Nephron (organoid): ENCODE results near the gene TTC13.

ENCODE experiments used
- H3K27ac Mint-ChIP-seq, 3 experiments: 2 replicates each; pipeline ENCODE4 v1.8.0; 2020; ENCODE audit warnings: mixed read lengths in 3 of 3, mild to moderate bottlenecking in 2 of 3, moderate library complexity in 1 of 3
- H3K27me3 Mint-ChIP-seq: 2 replicates; pipeline ENCODE4 v1.8.0; 2021; ENCODE audit warnings: low read depth, mild to moderate bottlenecking, moderate library complexity, mixed read lengths
- H3K36me3 Mint-ChIP-seq: 2 replicates; pipeline ENCODE4 v1.8.0; 2020; ENCODE audit warnings: low read depth, mixed read lengths
- H3K4me1 Mint-ChIP-seq: 2 replicates; pipeline ENCODE4 v1.8.0; 2020; ENCODE audit warnings: mixed read lengths
- H3K4me3 Mint-ChIP-seq, 3 experiments: 2 replicates each; pipeline ENCODE4 v1.8.0; 2020; ENCODE audit warnings: mild to moderate bottlenecking in 3 of 3, mixed read lengths in 3 of 3, moderate library complexity in 2 of 3
- H3K9me3 Mint-ChIP-seq: 2 replicates; pipeline ENCODE4 v1.8.0; 2020; ENCODE audit warnings: mixed read lengths
- TF ChIP-seq, protein P1 (sequence below), 3 experiments: fragments of 200-600 bp; sonication (generic); IDR thresholded peaks; one replicate each; pipeline ENCODE4 v1.5.0; 2021; ENCODE audit warnings: antibody characterized with exemption in 3 of 3; ENCODE audit not compliant: unreplicated experiment in 3 of 3

The TTC13 gene

DNA sequence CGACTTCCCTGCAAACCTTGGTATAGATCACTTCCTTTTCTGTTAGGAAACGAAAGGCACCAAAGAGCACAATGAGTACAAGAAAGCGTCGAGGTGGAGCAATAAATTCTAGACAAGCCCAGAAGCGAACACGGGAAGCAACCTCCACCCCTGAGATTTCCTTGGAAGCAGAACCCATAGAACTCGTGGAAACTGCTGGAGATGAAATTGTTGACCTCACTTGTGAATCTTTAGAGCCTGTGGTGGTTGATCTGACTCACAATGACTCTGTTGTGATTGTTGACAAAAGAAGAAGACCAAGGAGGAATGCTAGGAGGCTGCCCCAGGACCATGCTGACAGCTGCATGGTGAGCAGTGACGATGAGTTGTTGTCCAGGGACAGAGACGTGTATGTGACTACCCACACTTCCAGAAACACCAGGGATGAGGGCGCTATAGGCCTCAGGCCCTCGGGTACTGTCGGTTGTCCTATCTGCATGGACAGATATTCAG, 42.9 kb upstream of the TTC13 start:
- no peaks in the 10 kb centered on the region for H3K4me1 Mint-ChIP-seq
- no peak overlapping the region for H3K27ac Mint-ChIP-seq
- no peak overlapping the region for H3K4me3 Mint-ChIP-seq
- peaks cover 26% of the 10 kb centered on the region for H3K36me3 Mint-ChIP-seq
- H3K27me3 Mint-ChIP-seq: no peaks in the 10 kb centered on the region
- TF ChIP-seq, protein P1, sequence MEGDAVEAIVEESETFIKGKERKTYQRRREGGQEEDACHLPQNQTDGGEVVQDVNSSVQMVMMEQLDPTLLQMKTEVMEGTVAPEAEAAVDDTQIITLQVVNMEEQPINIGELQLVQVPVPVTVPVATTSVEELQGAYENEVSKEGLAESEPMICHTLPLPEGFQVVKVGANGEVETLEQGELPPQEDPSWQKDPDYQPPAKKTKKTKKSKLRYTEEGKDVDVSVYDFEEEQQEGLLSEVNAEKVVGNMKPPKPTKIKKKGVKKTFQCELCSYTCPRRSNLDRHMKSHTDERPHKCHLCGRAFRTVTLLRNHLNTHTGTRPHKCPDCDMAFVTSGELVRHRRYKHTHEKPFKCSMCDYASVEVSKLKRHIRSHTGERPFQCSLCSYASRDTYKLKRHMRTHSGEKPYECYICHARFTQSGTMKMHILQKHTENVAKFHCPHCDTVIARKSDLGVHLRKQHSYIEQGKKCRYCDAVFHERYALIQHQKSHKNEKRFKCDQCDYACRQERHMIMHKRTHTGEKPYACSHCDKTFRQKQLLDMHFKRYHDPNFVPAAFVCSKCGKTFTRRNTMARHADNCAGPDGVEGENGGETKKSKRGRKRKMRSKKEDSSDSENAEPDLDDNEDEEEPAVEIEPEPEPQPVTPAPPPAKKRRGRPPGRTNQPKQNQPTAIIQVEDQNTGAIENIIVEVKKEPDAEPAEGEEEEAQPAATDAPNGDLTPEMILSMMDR (IDR thresholded peaks at IDR 0.05; ENCODE audit: unreplicated experiment in 3 of 3): no peak
- H3K9me3 Mint-ChIP-seq: no peaks in the 10 kb centered on the region

DNA sequence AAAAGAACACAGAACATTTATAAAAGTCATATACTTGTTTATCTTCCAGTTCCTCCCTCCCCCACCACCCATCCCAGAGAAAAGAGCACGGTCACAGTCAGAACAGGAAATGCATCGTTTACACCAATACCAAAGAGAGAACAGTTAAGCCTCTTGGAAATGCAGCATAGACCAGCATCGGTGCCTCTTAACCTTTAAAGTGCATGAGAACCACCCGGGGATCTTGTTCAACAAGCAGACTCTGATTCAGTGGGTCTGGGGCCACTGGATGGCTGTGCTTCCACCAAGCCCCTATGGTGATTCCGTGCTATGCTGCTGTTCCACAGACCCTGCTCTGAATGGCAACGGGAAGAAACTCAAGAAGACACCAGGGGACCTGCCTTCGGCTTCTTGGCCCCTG, 42.2 kb upstream of the TTC13 start:
- H3K27me3 Mint-ChIP-seq: no peaks in the 10 kb centered on the region
- H3K36me3 Mint-ChIP-seq: peaks cover 26% of the 10 kb centered on the region
- H3K27ac Mint-ChIP-seq: no peak overlapping the region
- no peak overlapping the region for H3K4me3 Mint-ChIP-seq
- H3K4me1 Mint-ChIP-seq: no peaks in the 10 kb centered on the region
- H3K9me3 Mint-ChIP-seq: no peaks in the 10 kb centered on the region
- TF ChIP-seq, protein P1 (IDR thresholded peaks at IDR 0.05; ENCODE audit: unreplicated experiment in 3 of 3): no peak

DNA sequence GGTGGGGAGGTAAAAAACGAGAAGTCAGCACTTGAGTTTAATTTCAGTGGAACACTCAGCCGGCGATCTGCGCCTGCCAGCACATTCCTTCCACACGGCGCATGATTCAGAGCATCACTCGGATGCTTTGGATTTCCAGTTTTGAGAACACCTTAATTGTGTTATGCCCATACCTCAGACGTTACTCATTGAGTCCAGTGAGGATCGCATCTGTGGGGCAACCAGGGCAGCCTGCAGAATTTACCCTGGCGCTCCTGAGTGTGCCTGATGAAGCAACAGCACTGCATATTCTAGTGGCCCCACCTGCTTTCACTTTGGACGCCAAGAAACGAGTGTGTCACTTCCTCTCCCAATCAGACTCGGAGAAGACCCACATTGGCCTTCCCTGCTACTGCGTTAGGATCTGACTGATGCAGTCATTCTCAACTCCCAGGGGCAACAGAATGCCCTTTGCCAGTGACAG, 41.5 kb upstream of the TTC13 start:
- H3K9me3 Mint-ChIP-seq: no peaks in the 10 kb centered on the region
- no peaks in the 10 kb centered on the region for H3K4me1 Mint-ChIP-seq
- H3K4me3 Mint-ChIP-seq: no peak overlapping the region
- no peak overlapping the region for H3K27ac Mint-ChIP-seq
- H3K27me3 Mint-ChIP-seq: no peaks in the 10 kb centered on the region
- H3K36me3 Mint-ChIP-seq: peaks cover 26% of the 10 kb centered on the region
- TF ChIP-seq, protein P1 (IDR thresholded peaks at IDR 0.05; ENCODE audit: unreplicated experiment in 3 of 3): no peak

- Mint-ChIP-seq H3K27ac (no peak overlapping the region), H3K4me3 (no peak overlapping the region), H3K4me1 (no peaks in the 10 kb centered on the region), H3K9me3 (no peaks in the 10 kb centered on the region), H3K27me3 (no peaks in the 10 kb centered on the region), H3K36me3 (peaks cover 26% of the 10 kb centered on the region)
- TF ChIP-seq, protein P1 (IDR thresholded peaks at IDR 0.05; ENCODE audit: unreplicated experiment in 3 of 3): no peak
These were observed 41.0 kb upstream of the TTC13 start for GRCh38 chr1:231019711-231020110.

DNA sequence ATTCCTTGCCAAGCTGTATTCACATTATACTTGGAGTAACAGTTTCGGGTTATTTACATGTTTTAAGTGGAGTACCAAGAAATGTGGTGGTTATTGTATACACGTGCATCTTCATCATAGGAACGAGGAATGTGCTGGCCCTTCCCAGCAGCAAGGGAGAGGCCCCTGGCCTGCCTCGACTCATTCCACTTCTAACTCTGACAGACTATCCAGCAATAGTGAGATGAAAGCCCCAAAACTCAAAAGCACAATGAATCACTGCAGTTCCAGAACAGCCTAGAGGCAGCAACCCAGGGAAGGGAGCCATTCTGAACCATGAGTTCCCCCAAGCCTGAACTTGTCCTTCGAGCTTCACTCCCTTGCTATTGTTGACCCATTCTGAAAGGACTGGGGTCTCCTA, 38.3 kb upstream of the TTC13 start:
- TF ChIP-seq, protein P1 (IDR thresholded peaks at IDR 0.05; ENCODE audit: unreplicated experiment in 3 of 3): no peak
- H3K27ac Mint-ChIP-seq: no peak overlapping the region
- no peak overlapping the region for H3K4me3 Mint-ChIP-seq
- H3K4me1 Mint-ChIP-seq: no peaks in the 10 kb centered on the region
- H3K9me3 Mint-ChIP-seq: no peaks in the 10 kb centered on the region
- peaks cover 21% of the 10 kb centered on the region for H3K36me3 Mint-ChIP-seq
- H3K27me3 Mint-ChIP-seq: no peaks in the 10 kb centered on the region

DNA sequence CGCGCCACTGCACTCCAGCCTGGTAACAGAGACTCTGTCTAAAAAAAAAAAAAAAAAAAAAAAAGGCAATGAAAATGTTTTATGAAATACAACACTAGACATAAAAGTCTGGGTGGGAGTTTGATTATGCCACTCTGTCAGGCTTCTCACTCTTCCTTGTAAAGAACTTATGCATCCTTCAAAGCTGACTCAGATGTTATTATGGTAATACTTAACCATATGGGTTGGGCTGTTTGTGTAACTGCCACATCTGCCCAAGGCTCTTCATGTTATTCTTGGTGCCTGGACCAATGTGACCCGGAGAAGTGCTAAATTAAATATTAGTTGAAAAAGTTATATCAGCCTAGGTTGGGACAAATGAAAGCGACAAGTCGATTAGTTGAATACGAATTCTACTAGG, 37.6 kb upstream of the TTC13 start:
- H3K4me3 Mint-ChIP-seq: no peak overlapping the region
- H3K9me3 Mint-ChIP-seq: no peaks in the 10 kb centered on the region
- H3K36me3 Mint-ChIP-seq: peaks cover 14% of the 10 kb centered on the region
- H3K27me3 Mint-ChIP-seq: no peaks in the 10 kb centered on the region
- H3K27ac Mint-ChIP-seq: no peak overlapping the region
- TF ChIP-seq, protein P1 (IDR thresholded peaks at IDR 0.05; ENCODE audit: unreplicated experiment in 3 of 3): no peak
- H3K4me1 Mint-ChIP-seq: no peaks in the 10 kb centered on the region
